GM23338 (cell line): Measurements from ENCODE around the gene CBS. TPM values are rescaled to one million over a fixed set of nuclear protein-coding genes. Genes with fewer than 3 reads are reported as not detected.

ENCODE experiments used
- ATAC-seq: fragments of 200-7000 bp; cut with Tn5 transposase; 3 replicates; pipeline ENCODE4 v1.9.1; 2020
- DNase-seq: peaks from one replicate; pipeline ENCODE4 v3.0.0-alpha.2; 2015; ENCODE audit warnings: low spot score
- H2AFZ ChIP-seq: fragments of 200-600 bp; sonication (generic); 2 replicates; pipeline ENCODE4 v1.8.0; 2016; ENCODE audit warnings: antibody characterized with exemption, mild to moderate bottlenecking, moderate library complexity
- H3F3A ChIP-seq: fragments of 200-600 bp; sonication (generic); replicated peaks from 2 replicates; pipeline ENCODE4 v1.8.0; 2017; ENCODE audit warnings: antibody characterized with exemption, mixed run types, low read depth
- H3K27ac ChIP-seq: fragments of 200-600 bp; sonication (generic); 2 replicates; pipeline ENCODE4 v1.6.1; 2016; ENCODE audit warnings: low read depth
- H3K27me3 ChIP-seq: fragments of 200-600 bp; sonication (generic); 2 replicates; pipeline ENCODE4 v1.8.0; 2016; ENCODE audit warnings: mild to moderate bottlenecking, mixed run types, moderate library complexity; ENCODE audit not compliant: insufficient read depth
- H3K36me3 ChIP-seq: fragments of 200-600 bp; sonication (generic); 2 replicates; pipeline ENCODE4 v1.8.0; 2016; ENCODE audit warnings: mild to moderate bottlenecking; ENCODE audit not compliant: insufficient read depth
- H3K4me1 ChIP-seq: fragments of 200-600 bp; sonication (generic); 2 replicates; pipeline ENCODE4 v1.8.0; 2016; ENCODE audit warnings: mild to moderate bottlenecking, moderate library complexity; ENCODE audit not compliant: insufficient read depth
- H3K4me2 ChIP-seq: fragments of 200-600 bp; sonication (generic); 2 replicates; pipeline ENCODE4 v1.7.1; 2017; ENCODE audit warnings: mixed run types
- H3K4me3 ChIP-seq: fragments of 200-600 bp; sonication (generic); 2 replicates; pipeline ENCODE4 v1.6.1; 2016; ENCODE audit warnings: mixed run types
- H3K79me2 ChIP-seq: fragments of 200-600 bp; sonication (generic); replicated peaks from 2 replicates; pipeline ENCODE4 v1.8.0; 2017; ENCODE audit warnings: mild to moderate bottlenecking; ENCODE audit not compliant: insufficient read depth
- H3K9me2 ChIP-seq: fragments of 200-600 bp; sonication (generic); 2 replicates; pipeline ENCODE4 v1.8.0; 2017; ENCODE audit not compliant: insufficient read depth
- H4K20me1 ChIP-seq: fragments of 200-600 bp; sonication (generic); replicated peaks from 2 replicates; pipeline ENCODE4 v1.8.0; 2017; ENCODE audit warnings: mild to moderate bottlenecking; ENCODE audit not compliant: insufficient read depth
- H3K27ac Mint-ChIP-seq: 2 replicates; pipeline ENCODE4 v1.8.0; 2020; ENCODE audit warnings: inconsistent platforms, mild to moderate bottlenecking, moderate library complexity, mixed read lengths
- H3K27me3 Mint-ChIP-seq: 3 replicates; pipeline ENCODE4 v1.8.0; 2022; ENCODE audit warnings: low read depth, mild to moderate bottlenecking, moderate library complexity, mixed read lengths, inconsistent platforms; ENCODE audit not compliant: insufficient read depth, poor library complexity
- H3K36me3 Mint-ChIP-seq: 3 replicates; pipeline ENCODE4 v1.8.0; 2021; ENCODE audit warnings: low read depth, mild to moderate bottlenecking, inconsistent platforms, moderate library complexity, mixed read lengths
- H3K4me1 Mint-ChIP-seq: 3 replicates; pipeline ENCODE4 v1.8.0; 2020; ENCODE audit warnings: mild to moderate bottlenecking, inconsistent platforms, mixed read lengths
- H3K4me3 Mint-ChIP-seq: 3 replicates; pipeline ENCODE4 v1.8.0; 2021; ENCODE audit warnings: moderate library complexity, mild to moderate bottlenecking, inconsistent platforms, mixed read lengths
- H3K9me3 Mint-ChIP-seq: 3 replicates; pipeline ENCODE4 v1.8.0; 2020; ENCODE audit warnings: moderate library complexity, mild to moderate bottlenecking, inconsistent platforms, mixed read lengths
- CREB1 ChIP-seq: fragments of 250-450 bp; sonication (Bioruptor Pico); IDR thresholded peaks from 2 replicates; pipeline ENCODE4 v1.5.0; 2020; ENCODE audit warnings: low read depth, mild to moderate bottlenecking, moderate library complexity
- EZH2 ChIP-seq: fragments of 200-600 bp; sonication (generic); IDR thresholded peaks from one replicate; pipeline ENCODE4 v1.8.0; 2017; ENCODE audit warnings: antibody characterized with exemption, mild to moderate bottlenecking, low read depth; ENCODE audit not compliant: unreplicated experiment
- EZH2phosphoT487 ChIP-seq: fragments of 200-600 bp; sonication (generic); IDR thresholded peaks from one replicate; pipeline ENCODE4 v1.8.1; 2018; ENCODE audit warnings: antibody characterized with exemption; ENCODE audit not compliant: unreplicated experiment
- JUNB ChIP-seq: IDR thresholded peaks from one replicate; pipeline ENCODE4 v1.6.1; 2016; ENCODE audit warnings: antibody characterized with exemption; ENCODE audit not compliant: unreplicated experiment
- NANOG ChIP-seq: IDR thresholded peaks from 2 replicates; pipeline ENCODE4 v1.6.1; 2016; ENCODE audit warnings: antibody characterized with exemption, borderline replicate concordance
- STAT1 ChIP-seq: IDR thresholded peaks from one replicate; pipeline ENCODE4 v1.6.1; 2016; ENCODE audit warnings: antibody characterized with exemption; ENCODE audit not compliant: unreplicated experiment
- ZNF114 ChIP-seq: fragments of 250-450 bp; sonication (Bioruptor Pico); IDR thresholded peaks from 2 replicates; pipeline ENCODE4 v1.5.0; 2020; ENCODE audit warnings: mild to moderate bottlenecking, moderate library complexity
- polyA plus RNA-seq: library from polyadenylated mRNA; unstranded; fragments of >200 nt; fragmentation: Nextera tagmentation; extraction: Ambion mirVana; gene quantifications from 2 replicates; pipeline ENCODE4 v1.2.1, GENCODE V29; 2016
- total RNA-seq: library from RNA; depleted of rRNA; stranded (reverse); fragments of >200 nt; shearing (Covaris generic); gene quantifications from 2 replicates; pipeline ENCODE4 v1.2.3, GENCODE V29; 2014
- TF ChIP-seq, protein P1 (sequence below): IDR thresholded peaks from one replicate; pipeline ENCODE4 v1.6.1; 2018; ENCODE audit warnings: antibody characterized with exemption; ENCODE audit not compliant: unreplicated experiment
- TF ChIP-seq, protein P2 (sequence below), 2 experiments: fragments of 200-600 bp in 1 of 2; sonication (generic) in 1 of 2; conservative IDR thresholded peaks; 2 replicates each; pipeline versions ENCODE4 v1.5.1 to v1.6.1; 2016 to 2017; ENCODE audit warnings: antibody characterized with exemption in 2 of 2, low read depth in 2 of 2, mild to moderate bottlenecking in 2 of 2, moderate library complexity in 1 of 2
- TF ChIP-seq, protein P3 (sequence below): fragments of 250-450 bp; sonication (Bioruptor Pico); IDR thresholded peaks from 2 replicates; pipeline ENCODE4 v1.5.0; 2020; ENCODE audit warnings: mild to moderate bottlenecking, moderate library complexity

CBS gene
- total and polyA plus RNA-seq, 2 experiments from 2014 or later: 421 to 861 TPM

DNA sequence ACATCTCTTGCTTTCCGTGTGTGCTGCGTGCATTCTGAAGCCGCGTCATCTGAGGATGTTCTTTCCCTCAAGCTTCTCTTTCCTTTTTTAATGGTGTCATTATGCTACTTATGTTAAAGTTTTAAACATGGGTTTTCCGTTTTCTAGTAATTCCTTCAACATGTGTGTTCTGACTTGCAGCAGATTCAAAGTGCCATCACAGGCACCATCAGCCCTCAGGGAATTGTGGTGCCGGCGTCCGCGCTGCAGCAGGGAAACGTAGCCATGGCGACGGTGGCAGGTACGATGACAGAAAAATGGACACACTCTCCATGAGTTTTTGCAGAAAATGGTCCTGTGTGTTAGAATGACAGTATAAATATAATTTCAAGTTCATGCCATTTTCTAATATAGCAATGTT lies 58.9 kb downstream of the CBS start (continued):
- TF ChIP-seq, protein P1, sequence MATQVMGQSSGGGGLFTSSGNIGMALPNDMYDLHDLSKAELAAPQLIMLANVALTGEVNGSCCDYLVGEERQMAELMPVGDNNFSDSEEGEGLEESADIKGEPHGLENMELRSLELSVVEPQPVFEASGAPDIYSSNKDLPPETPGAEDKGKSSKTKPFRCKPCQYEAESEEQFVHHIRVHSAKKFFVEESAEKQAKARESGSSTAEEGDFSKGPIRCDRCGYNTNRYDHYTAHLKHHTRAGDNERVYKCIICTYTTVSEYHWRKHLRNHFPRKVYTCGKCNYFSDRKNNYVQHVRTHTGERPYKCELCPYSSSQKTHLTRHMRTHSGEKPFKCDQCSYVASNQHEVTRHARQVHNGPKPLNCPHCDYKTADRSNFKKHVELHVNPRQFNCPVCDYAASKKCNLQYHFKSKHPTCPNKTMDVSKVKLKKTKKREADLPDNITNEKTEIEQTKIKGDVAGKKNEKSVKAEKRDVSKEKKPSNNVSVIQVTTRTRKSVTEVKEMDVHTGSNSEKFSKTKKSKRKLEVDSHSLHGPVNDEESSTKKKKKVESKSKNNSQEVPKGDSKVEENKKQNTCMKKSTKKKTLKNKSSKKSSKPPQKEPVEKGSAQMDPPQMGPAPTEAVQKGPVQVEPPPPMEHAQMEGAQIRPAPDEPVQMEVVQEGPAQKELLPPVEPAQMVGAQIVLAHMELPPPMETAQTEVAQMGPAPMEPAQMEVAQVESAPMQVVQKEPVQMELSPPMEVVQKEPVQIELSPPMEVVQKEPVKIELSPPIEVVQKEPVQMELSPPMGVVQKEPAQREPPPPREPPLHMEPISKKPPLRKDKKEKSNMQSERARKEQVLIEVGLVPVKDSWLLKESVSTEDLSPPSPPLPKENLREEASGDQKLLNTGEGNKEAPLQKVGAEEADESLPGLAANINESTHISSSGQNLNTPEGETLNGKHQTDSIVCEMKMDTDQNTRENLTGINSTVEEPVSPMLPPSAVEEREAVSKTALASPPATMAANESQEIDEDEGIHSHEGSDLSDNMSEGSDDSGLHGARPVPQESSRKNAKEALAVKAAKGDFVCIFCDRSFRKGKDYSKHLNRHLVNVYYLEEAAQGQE: no peak
- TF ChIP-seq, protein P2, sequence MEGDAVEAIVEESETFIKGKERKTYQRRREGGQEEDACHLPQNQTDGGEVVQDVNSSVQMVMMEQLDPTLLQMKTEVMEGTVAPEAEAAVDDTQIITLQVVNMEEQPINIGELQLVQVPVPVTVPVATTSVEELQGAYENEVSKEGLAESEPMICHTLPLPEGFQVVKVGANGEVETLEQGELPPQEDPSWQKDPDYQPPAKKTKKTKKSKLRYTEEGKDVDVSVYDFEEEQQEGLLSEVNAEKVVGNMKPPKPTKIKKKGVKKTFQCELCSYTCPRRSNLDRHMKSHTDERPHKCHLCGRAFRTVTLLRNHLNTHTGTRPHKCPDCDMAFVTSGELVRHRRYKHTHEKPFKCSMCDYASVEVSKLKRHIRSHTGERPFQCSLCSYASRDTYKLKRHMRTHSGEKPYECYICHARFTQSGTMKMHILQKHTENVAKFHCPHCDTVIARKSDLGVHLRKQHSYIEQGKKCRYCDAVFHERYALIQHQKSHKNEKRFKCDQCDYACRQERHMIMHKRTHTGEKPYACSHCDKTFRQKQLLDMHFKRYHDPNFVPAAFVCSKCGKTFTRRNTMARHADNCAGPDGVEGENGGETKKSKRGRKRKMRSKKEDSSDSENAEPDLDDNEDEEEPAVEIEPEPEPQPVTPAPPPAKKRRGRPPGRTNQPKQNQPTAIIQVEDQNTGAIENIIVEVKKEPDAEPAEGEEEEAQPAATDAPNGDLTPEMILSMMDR (conservative IDR thresholded peaks at IDR 0.05; ENCODE audit: low read depth in 2 of 2): no peak

DNA sequence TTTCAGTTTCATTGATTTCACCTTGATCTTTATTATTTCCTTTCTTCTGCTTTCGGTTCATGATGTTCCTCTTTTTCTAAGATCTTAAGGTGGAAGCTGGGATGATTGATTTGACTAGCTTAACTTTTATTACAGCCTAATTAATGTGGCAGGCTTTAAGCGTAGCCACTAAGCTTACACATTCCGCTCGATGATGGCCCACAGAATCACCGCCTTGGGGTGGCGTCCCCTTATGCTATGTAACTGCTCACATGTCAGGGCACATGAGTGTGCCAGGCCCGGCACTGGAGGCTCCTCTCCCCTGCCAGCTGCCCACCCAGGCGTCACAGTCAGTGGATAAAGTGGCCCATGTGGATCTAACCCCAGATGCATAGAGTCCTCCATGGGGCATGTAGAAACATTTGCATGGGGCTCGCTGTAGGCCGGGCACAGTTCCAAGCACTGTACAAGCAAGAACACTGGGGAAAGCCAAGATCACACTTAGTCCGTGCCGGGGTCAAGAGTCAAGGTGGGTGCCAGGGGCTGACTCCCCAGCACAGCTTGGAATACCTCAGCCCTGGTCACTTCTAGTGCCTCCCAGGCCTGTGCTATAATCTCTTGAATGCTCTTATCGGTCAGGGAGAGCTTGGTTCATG lies 59.6 kb downstream of the CBS start:
- Mint-ChIP-seq H3K36me3 (peaks cover 51% of the 10 kb centered on the region), H3K27ac (no peak overlapping the region), H3K4me1 (no peaks in the 10 kb centered on the region), H3K27me3 (peaks cover 6% of the 10 kb centered on the region), H3K4me3 (no peak overlapping the region), H3K9me3 (no peaks in the 10 kb centered on the region)
- Histone ChIP-seq H3K4me3 (no peak overlapping the region), H3K4me1 (no peaks in the 10 kb centered on the region), H4K20me1 (no peaks in the 10 kb centered on the region), H3F3A (peaks cover 4% of the 10 kb centered on the region; the same call in 1 of the 2 replicates), H3K27ac (no peak overlapping the region), H3K4me2 (no peak overlapping the region), H3K36me3 (peaks cover 19% of the 10 kb centered on the region; the same call in 1 of the 2 replicates), H3K79me2 (no peaks in the 10 kb centered on the region; the same call in 1 of the 2 replicates), H3K9me2 (no peaks in the 10 kb centered on the region), H2AFZ (no peak overlapping the region), H3K27me3 (no peaks in the 10 kb centered on the region)
- no peak for ATAC-seq
- no peak for DNase-seq
- TF ChIP-seq EZH2phosphoT487 (no peak), STAT1 (no peak), ZNF114 (CRISPR knock-in tag) (no peak), NANOG (no peak), CREB1 (CRISPR knock-in tag) (no peak), JUNB (no peak), EZH2 (no peak)
- TF ChIP-seq, protein P3, sequence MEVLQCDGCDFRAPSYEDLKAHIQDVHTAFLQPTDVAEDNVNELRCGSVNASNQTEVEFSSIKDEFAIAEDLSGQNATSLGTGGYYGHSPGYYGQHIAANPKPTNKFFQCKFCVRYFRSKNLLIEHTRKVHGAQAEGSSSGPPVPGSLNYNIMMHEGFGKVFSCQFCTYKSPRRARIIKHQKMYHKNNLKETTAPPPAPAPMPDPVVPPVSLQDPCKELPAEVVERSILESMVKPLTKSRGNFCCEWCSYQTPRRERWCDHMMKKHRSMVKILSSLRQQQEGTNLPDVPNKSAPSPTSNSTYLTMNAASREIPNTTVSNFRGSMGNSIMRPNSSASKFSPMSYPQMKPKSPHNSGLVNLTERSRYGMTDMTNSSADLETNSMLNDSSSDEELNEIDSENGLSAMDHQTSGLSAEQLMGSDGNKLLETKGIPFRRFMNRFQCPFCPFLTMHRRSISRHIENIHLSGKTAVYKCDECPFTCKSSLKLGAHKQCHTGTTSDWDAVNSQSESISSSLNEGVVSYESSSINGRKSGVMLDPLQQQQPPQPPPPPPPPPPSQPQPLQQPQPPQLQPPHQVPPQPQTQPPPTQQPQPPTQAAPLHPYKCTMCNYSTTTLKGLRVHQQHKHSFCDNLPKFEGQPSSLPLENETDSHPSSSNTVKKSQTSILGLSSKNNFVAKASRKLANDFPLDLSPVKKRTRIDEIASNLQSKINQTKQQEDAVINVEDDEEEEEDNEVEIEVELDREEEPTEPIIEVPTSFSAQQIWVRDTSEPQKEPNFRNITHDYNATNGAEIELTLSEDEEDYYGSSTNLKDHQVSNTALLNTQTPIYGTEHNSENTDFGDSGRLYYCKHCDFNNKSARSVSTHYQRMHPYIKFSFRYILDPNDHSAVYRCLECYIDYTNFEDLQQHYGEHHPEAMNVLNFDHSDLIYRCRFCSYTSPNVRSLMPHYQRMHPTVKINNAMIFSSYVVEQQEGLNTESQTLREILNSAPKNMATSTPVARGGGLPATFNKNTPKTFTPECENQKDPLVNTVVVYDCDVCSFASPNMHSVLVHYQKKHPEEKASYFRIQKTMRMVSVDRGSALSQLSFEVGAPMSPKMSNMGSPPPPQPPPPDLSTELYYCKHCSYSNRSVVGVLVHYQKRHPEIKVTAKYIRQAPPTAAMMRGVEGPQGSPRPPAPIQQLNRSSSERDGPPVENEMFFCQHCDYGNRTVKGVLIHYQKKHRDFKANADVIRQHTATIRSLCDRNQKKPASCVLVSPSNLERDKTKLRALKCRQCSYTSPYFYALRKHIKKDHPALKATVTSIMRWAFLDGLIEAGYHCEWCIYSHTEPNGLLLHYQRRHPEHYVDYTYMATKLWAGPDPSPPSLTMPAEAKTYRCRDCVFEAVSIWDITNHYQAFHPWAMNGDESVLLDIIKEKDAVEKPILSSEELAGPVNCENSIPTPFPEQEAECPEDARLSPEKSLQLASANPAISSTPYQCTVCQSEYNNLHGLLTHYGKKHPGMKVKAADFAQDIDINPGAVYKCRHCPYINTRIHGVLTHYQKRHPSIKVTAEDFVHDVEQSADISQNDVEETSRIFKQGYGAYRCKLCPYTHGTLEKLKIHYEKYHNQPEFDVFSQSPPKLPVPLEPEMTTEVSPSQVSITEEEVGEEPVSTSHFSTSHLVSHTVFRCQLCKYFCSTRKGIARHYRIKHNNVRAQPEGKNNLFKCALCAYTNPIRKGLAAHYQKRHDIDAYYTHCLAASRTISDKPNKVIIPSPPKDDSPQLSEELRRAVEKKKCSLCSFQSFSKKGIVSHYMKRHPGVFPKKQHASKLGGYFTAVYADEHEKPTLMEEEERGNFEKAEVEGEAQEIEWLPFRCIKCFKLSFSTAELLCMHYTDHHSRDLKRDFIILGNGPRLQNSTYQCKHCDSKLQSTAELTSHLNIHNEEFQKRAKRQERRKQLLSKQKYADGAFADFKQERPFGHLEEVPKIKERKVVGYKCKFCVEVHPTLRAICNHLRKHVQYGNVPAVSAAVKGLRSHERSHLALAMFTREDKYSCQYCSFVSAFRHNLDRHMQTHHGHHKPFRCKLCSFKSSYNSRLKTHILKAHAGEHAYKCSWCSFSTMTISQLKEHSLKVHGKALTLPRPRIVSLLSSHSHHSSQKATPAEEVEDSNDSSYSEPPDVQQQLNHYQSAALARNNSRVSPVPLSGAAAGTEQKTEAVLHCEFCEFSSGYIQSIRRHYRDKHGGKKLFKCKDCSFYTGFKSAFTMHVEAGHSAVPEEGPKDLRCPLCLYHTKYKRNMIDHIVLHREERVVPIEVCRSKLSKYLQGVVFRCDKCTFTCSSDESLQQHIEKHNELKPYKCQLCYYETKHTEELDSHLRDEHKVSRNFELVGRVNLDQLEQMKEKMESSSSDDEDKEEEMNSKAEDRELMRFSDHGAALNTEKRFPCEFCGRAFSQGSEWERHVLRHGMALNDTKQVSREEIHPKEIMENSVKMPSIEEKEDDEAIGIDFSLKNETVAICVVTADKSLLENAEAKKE (CRISPR knock-in tag): no peak
- TF ChIP-seq, protein P2 (conservative IDR thresholded peaks at IDR 0.05; ENCODE audit: low read depth in 2 of 2): no peak
